GM10847 (cell line): ENCODE data around the gene MXD4.

Experiments
- POLR2A ChIP-seq: IDR thresholded peaks from 2 replicates; pipeline ENCODE4 v1.6.1; 2011; ENCODE audit not compliant: insufficient read length; ENCODE audit errors: extremely low read depth

The MXD4 gene

GRCh38 chr4:2245057-2245786 lies 16.7 kb downstream of the MXD4 start:
- no peak for TF ChIP-seq POLR2A

- no peak for TF ChIP-seq POLR2A
These were observed 18.1 kb downstream of the MXD4 start for GRCh38 chr4:2243681-2244380.

- TF ChIP-seq POLR2A: peak; percentile 87
These were observed 20.2 kb downstream of the MXD4 start, which contains the start of the genes HAUS3 and POLN for GRCh38 chr4:2241410-2242353. Gene HAUS3 (minus strand): TSS chr4:2242121. CDS start chr4:2240946, 1,175 bp downstream. Gene POLN (minus strand): TSS chr4:2242121. CDS start chr4:2229231, 12,890 bp downstream.

GRCh38 chr4:2241003-2241402 lies 20.9 kb downstream of the MXD4 start:
- TF ChIP-seq POLR2A: no peak

- no peak for TF ChIP-seq POLR2A
These were observed 24.8 kb downstream of the MXD4 start for GRCh38 chr4:2236944-2237666.

- TF ChIP-seq POLR2A: no peak
These were observed 30.8 kb downstream of the MXD4 start for GRCh38 chr4:2231082-2231481.

GRCh38 chr4:2226261-2226660 lies 35.6 kb downstream of the MXD4 start:
- TF ChIP-seq POLR2A: no peak

GRCh38 chr4:2222838-2223237 lies 39.1 kb downstream of the MXD4 start:
- no peak for TF ChIP-seq POLR2A

GRCh38 chr4:2220016-2220630 lies 41.8 kb downstream of the MXD4 start:
- TF ChIP-seq POLR2A: no peak

- TF ChIP-seq POLR2A: no peak
These were observed 42.6 kb downstream of the MXD4 start for GRCh38 chr4:2219233-2219760.

GRCh38 chr4:2218436-2218835 lies 43.5 kb downstream of the MXD4 start:
- TF ChIP-seq POLR2A: no peak

GRCh38 chr4:2217726-2218125 lies 44.2 kb downstream of the MXD4 start:
- no peak for TF ChIP-seq POLR2A

- no peak for TF ChIP-seq POLR2A
These were observed 49.1 kb downstream of the MXD4 start for GRCh38 chr4:2212831-2213230.
